Measurements from ENCODE around the gene KISS1.

The KISS1 gene

GRCh38 chr1:204174958-204175357 lies 21.3 kb downstream of the KISS1 start:
- POLR2A ChIA-PET, result no interaction called here
- TF ChIP-seq FOXA1 (IDR thresholded peaks at IDR 0.05) (no peak), LEF1 (IDR thresholded peaks at IDR 0.05; ENCODE audit: borderline replicate concordance) (no peak), FOXK2 (IDR thresholded peaks at IDR 0.05) (no peak), ARNT (IDR thresholded peaks at IDR 0.05) (no peak)
- CTCF ChIA-PET, result interaction anchor here (0.7 to 1.2 kb wide), 2 partner anchors 23 to 32 kb away, joined by 3 to 4 read pairs; partner anchors contain the start of gene ETNK2
- no peak for DNase-seq (ENCODE audit: extremely low spot score)

- ChIA-PET POLR2A (no interaction called here), CTCF (interaction anchor here (0.6 kb wide), 1 partner anchor 325 kb away, joined by 3 read pairs; no protein-coding TSS in a partner anchor)
- no peak for DNase-seq (ENCODE audit: extremely low spot score)
- TF ChIP-seq, protein P1, sequence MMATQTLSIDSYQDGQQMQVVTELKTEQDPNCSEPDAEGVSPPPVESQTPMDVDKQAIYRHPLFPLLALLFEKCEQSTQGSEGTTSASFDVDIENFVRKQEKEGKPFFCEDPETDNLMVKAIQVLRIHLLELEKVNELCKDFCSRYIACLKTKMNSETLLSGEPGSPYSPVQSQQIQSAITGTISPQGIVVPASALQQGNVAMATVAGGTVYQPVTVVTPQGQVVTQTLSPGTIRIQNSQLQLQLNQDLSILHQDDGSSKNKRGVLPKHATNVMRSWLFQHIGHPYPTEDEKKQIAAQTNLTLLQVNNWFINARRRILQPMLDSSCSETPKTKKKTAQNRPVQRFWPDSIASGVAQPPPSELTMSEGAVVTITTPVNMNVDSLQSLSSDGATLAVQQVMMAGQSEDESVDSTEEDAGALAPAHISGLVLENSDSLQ (IDR thresholded peaks at IDR 0.05), result no peak
- TF ChIP-seq ZNF384 (IDR thresholded peaks at IDR 0.05) (no peak), SP1 (IDR thresholded peaks at IDR 0.05) (no peak), FOXA1 (IDR thresholded peaks at IDR 0.05) (no peak), L3MBTL2 (conservative IDR thresholded peaks at IDR 0.05) (no peak)
Observed at GRCh38 chr1:204172404-204173029, 23.8 kb downstream of the KISS1 start.

- CTCF ChIA-PET, result no interaction called here
- no peak for DNase-seq (ENCODE audit: extremely low spot score)
- POLR2A ChIA-PET, result no interaction called here
- TF ChIP-seq FOXA1 (IDR thresholded peaks at IDR 0.05) (no peak), FOXM1 (IDR thresholded peaks at IDR 0.05; ENCODE audit: borderline replicate concordance) (no peak), ZNF384 (IDR thresholded peaks at IDR 0.05) (no peak), HDGF (IDR thresholded peaks at IDR 0.05; ENCODE audit: borderline replicate concordance) (no peak), BHLHE40 (IDR thresholded peaks at IDR 0.05; ENCODE audit: borderline replicate concordance) (no peak), TARDBP (IDR thresholded peaks at IDR 0.05) (no peak), LEF1 (IDR thresholded peaks at IDR 0.05; ENCODE audit: borderline replicate concordance) (no peak), SUZ12 (IDR thresholded peaks at IDR 0.05) (no peak), ARNT (IDR thresholded peaks at IDR 0.05) (no peak), SP1 (IDR thresholded peaks at IDR 0.05) (no peak), FOXK2 (IDR thresholded peaks at IDR 0.05) (no peak), ELF4 (IDR thresholded peaks at IDR 0.05) (no peak)
Observed at GRCh38 chr1:204171751-204172178, 24.5 kb downstream of the KISS1 start.

GRCh38 chr1:204170494-204171155 lies 25.7 kb downstream of the KISS1 start:
- DNase-seq (ENCODE audit: extremely low spot score), result no peak
- no peak for TF ChIP-seq SUZ12 (IDR thresholded peaks at IDR 0.05)
- TF ChIP-seq CTBP1 (IDR thresholded peaks at IDR 0.05; ENCODE audit: borderline replicate concordance), result no peak
- no peak for TF ChIP-seq SP1 (IDR thresholded peaks at IDR 0.05)
- TF ChIP-seq TARDBP (IDR thresholded peaks at IDR 0.05), result no peak
- TF ChIP-seq FOXK2 (IDR thresholded peaks at IDR 0.05), result no peak
- TF ChIP-seq HDGF (IDR thresholded peaks at IDR 0.05; ENCODE audit: borderline replicate concordance), result no peak
- TF ChIP-seq ZNF384 (IDR thresholded peaks at IDR 0.05), result no peak
- TF ChIP-seq ARNT (IDR thresholded peaks at IDR 0.05), result no peak
- ChIA-PET CTCF (no interaction called here), POLR2A (no interaction called here)

DNA sequence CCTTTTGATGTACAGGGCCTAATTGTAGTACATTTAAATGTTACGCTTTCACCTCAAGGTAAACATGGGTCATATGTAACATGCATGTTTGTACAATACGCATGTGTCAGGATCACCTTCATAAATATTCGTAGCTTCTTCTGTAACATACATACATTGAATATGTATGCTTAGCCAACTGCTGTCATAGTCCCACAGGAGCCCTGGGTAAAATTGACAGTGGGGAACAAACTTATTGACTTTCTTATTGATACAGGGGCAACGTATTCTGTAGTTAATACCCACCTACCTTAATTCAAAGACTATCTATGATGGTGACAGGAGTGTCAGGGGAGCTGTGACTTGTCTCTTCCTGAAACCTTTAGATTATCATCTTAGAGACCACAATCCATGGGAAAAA lies 26.4 kb downstream of the KISS1 start:
- DNase-seq (ENCODE audit: extremely low spot score), result no peak
- CTCF ChIA-PET, result no interaction called here
- POLR2A ChIA-PET, result no interaction called here
- TF ChIP-seq NFRKB (IDR thresholded peaks at IDR 0.05) (no peak), TARDBP (IDR thresholded peaks at IDR 0.05) (no peak), BHLHE40 (IDR thresholded peaks at IDR 0.05; ENCODE audit: borderline replicate concordance) (no peak)

GRCh38 chr1:204167730-204168129 lies 28.6 kb downstream of the KISS1 start:
- ChIA-PET POLR2A (interaction anchor here (1.1 to 1.4 kb wide), 2 partner anchors 16 to 193 kb away, joined by 3 to 5 read pairs; partner anchors contain the start of gene ETNK2), CTCF (interaction anchor here (0.9 to 1.2 kb wide), 3 partner anchors 30 to 196 kb away, joined by 3 to 4 read pairs (median 3); no protein-coding TSS in a partner anchor)
- DNase-seq (ENCODE audit: extremely low spot score), result no peak
- TF ChIP-seq TARDBP (IDR thresholded peaks at IDR 0.05) (no peak), L3MBTL2 (conservative IDR thresholded peaks at IDR 0.05) (no peak), BHLHE40 (IDR thresholded peaks at IDR 0.05; ENCODE audit: borderline replicate concordance) (no peak), NFRKB (IDR thresholded peaks at IDR 0.05) (no peak), FOXA1 (IDR thresholded peaks at IDR 0.05) (no peak), FOXK2 (IDR thresholded peaks at IDR 0.05) (no peak), CTBP1 (IDR thresholded peaks at IDR 0.05; ENCODE audit: borderline replicate concordance) (no peak), ELF4 (IDR thresholded peaks at IDR 0.05) (no peak), FOXM1 (IDR thresholded peaks at IDR 0.05; ENCODE audit: borderline replicate concordance) (no peak)
- TF ChIP-seq, protein P1 (IDR thresholded peaks at IDR 0.05), result no peak

GRCh38 chr1:204166219-204166618 lies 30.1 kb downstream of the KISS1 start, which contains the start of gene REN:
Gene REN, minus strand, starts transcription at chr1:204166337. Its CDS starts 44 bp downstream, at chr1:204166293.
- CTCF ChIA-PET, result interaction anchor here (1.3 kb wide), 1 partner anchor 41 kb away, joined by 4 read pairs; no protein-coding TSS in a partner anchor
- no peak for DNase-seq (ENCODE audit: extremely low spot score)
- TF ChIP-seq, protein P1 (IDR thresholded peaks at IDR 0.05), result peak; percentile 8; the same call in 1 of the 2 replicates
- TF ChIP-seq SUZ12 (IDR thresholded peaks at IDR 0.05), result no peak
- POLR2A ChIA-PET, result no interaction called here

Data from HEK293T (cell line).